HG03354 (cell line): ENCODE results near the gene GLOD4.
"Not testable (repeated sequence)": the region's sequence is repeated elsewhere in the genome, so short reads cannot be mapped to it uniquely, and the experiment has no call there.

Experiments used
- ATAC-seq: cut with Tn5 transposase; IDR thresholded peaks from one replicate; pipeline ENCODE4 v1.9.1; 2021; ENCODE audit warnings: mild to moderate bottlenecking; ENCODE audit not compliant: unreplicated experiment, poor library complexity, severe bottlenecking

Gene GLOD4

DNA sequence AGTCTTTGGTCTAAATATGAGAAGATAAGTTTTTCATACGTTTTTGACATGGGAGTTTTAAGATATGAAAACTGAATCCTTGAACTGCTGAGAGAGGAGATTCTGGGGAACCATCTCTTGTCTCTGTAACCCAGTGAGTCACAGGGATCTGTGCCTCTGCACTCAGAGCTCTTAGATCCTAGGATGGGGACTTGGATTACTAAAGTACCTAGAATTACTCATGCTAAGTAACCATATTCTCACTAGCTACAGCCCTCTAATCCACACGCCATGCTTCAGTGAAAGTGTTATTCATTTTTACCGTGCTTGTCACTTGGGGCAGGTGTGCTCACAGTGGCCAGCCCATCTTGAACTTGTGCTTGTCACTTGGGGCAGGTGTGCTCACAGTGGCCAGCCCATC, 2.1 kb upstream of the GLOD4 start:
- no peak for ATAC-seq

DNA sequence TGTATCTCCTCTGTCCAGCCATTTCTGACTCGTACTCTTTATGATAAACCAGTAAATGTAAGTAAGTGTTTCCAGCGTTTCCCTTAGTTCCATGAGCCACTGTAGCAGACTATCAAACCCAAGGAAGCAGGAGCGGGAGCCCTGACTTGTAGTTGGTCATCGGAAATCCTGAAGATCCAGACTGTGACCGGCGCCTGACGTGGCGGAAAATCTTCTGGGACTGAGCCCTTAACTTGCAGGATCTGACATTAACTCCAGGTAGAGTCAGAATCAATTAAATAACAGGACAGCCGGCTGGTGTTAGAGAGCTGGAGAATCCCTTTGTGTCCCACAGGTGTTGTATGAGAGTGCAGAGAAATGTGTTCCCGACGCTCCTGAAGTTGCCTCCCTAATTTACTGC, 4.0 kb downstream of the GLOD4 start:
- ATAC-seq, result no peak

DNA sequence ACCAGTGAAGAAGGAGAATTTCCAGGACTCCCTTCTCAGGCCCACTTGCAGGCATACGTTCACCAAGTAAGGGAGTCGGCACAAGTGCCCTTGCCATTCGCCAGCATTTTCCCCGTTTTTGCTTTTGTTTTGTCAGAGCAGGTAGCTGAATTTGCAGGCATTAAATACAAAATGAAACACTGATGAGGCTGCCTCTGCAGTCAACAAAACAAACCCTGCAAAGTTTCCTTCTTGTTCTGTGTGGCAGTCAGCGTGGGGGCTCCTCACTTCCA, 7.8 kb downstream of the GLOD4 start:
- no peak for ATAC-seq

DNA sequence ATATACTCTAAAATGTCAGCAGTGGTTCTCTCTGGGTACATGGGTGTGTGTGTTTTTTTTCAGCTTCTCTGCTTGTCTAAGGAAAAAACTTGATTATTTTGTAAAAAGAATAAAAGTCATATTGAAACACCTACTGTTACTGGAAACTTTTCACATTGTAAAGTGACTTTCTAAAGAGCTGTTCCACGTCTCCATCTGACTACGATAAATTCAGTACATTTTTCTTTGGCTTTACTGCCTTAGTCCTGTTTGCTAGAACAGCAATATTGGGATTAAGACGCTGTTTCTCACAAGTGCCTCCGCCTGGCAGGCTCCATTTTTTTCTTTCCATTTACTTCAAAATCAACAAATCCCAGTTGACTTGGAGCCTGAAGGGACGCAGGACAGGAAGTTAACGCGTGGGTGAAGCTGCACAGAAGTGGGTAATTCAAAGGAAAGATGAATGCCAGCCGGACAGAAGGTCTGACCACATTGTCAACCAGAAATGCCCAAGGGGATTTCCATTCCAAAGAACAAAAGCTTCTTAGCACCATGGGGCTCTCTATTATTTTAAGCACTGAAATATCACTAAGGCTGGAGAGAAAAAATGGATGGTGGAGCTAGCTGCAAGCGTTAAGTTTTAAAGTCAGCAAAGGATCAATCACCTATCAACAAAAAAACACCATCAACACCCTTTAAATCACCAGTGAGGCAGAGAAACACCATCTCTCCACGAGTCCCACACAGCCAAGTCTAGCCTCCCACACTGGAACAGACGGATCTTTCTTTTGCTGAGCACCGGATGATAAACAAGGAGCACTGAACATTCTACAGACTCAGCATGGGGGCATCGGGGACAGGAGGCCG, 8.4 kb downstream of the GLOD4 start:
- ATAC-seq, result no peak

DNA sequence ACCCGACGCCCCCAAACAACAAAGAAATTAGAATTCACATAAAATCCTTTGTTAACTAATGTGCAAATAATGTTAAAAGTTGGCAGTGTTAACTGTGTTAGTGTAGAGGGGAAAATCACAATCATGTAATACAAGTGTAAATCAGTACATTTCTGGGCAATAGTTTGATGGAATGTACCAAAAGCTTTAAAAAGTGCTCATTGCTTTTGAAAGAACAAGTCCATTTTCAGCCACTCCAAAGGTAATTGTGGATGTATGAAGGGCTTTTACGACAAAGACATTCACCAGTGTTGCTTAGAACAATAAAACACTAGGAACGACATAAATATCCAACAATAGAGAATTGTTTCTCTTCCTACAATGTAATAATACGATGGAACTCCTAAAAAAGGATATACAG, 9.1 kb downstream of the GLOD4 start:
- ATAC-seq, result no peak

DNA sequence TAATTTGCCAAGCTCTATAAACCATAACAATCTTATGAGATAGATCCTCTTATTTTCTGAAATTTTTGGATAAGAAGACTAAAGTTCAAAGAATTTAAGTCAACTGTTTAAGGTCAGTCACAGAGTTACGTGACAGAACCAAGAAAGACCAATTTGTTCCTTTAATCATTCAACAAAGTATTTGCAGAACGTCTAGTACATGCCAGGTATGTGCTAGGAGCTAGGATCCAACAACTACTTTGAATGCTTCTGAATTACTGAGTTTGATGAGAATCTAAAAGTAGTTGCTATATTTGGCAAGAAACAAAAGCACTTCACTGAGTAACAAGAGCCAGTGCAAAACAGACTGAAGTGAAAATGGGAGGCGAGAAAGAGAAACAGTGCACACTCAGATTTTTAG, 15.0 kb downstream of the GLOD4 start:
- no peak for ATAC-seq

DNA sequence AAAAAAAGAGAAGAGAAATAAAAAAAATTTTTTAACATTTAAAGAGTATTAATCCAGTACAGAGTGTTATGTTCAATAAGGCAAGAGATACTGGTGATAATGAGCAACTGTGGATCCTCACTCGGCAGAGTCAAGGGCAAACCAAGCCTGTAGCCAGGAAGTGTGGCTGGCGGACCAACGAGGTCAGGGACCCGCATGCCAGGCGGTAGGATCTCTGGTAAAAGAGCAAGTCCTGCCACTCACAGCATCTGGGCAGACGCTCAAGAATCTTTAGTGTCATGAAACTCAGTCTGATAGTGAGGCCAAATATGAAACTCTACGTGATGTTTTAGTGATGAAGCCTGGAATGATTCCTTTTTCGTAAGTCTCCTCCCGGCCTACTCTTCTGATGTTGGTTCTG, 21.7 kb downstream of the GLOD4 start:
- no peak for ATAC-seq

DNA sequence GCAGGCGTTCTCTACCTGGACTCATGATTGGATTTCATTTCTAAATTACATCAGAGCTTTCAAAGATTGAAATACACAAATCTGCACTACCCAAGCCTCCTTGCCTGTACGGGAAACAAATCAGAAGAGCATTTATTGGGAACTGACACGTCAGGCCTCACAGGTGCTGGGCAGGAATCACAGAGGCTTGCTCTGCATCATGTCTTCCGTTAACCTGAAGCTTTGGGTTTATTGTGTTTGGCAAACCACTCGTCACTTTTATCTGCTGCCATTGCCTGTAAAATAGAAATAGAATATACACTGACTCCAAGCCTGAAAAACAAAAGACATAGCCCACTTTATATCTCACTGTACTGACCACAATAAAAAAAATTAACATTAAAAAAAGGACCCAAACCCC, 22.1 kb downstream of the GLOD4 start:
- no peak for ATAC-seq

DNA sequence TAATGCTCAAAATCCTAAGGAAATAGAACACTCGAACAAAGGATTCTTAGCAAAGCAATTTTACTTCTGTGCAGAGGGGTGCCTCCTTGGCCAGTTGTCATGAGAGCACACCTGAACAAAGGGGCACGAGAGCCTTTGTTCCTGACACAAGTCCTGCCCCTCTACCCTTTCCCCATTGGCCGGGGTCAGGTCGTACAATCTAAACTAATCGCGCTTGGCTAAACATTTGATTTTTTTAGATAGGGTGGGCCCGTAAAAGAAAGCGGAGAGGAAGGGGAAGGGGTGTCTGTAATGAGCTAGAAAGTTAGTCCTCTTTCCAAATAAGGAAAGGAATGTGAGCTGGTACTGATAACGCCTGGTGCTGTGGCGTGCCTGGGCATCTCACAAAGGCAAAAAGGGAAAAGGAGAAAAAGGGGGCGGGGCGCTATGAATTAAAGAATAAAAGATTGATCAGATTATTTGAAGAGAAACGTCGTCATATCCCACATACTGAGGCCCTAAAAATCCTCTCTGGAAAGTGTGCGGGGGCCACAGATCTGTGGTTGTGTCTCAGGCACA, 26.0 kb downstream of the GLOD4 start:
- ATAC-seq, result not testable (repeated sequence)

DNA sequence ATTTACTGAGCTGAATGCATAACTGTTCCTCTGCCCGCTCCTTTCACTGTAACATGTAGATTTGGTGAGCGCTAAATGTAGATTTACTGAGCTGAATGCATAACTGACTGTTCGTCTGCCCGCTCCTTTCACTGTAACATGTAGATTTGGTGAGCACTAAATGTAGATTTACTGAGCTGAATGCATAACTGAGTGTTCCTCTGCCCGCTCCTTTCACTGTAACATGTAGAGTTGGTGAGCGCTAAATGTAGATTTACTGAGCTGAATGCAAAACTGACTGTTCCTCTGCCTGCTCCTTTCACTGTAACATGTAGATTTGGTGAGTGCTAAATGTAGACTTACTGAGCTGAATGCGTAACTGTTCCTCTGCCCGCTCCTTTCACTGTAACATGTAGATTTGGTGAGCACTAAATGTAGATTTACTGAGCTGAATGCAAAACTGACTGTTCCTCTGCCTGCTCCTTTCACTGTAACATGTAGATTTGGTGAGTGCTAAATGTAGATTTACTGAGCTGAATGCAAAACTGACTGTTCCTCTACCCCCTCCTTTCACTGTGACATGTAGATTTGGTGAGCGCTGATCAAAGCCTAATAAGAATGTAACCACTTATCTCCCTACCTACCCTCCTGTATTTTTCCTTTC, 26.6 kb downstream of the GLOD4 start:
- not testable (repeated sequence) for ATAC-seq

DNA sequence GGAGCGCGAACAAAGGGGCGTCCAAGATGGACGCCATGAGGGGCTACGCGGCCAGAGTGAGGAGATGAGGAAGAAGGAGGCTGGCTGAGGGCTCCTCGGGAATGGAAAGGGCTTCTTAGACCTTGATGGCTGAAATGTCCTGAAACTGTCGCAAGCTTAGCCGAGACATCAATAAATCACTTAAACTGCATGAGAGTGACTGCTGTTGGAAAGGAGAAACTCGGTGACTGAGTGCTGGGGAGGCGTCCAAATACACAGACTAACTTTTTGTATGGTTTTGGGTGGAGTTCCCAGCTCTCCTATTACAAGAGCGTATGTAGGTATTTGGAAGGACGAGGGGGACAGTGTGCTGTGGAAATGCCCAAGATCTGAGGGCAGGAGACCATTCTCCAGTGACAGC, 28.7 kb downstream of the GLOD4 start:
- ATAC-seq, result no peak

DNA sequence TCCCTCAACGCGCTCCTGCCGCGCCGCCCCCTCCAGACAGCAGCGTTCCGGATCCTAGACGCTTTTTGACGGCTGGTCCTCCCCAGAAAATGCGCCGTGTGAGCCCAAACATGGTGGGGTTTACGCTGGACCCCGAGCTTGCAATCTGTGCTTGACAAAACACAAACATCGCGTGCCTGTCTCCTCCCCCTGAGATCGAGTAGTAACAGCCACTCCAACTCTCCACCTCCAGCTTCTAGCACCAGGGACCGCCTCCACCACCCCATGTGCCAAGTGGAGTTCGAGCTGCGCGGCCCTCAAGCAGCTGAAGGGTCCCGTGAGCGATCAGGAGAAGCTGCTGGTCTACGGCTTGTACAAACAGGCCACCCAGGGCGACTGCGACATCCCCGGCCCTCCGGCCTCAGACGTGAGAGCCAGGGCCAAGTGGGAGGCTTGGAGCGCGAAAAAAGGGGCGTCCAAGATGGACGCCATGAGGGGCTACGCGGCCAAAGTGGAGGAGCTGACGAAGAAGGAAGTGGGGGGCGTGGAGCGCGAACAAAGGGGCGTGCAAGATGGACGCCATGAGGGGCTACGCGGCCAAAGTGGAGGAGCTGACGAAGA, 29.4 kb downstream of the GLOD4 start:
- peak; percentile 22 for ATAC-seq

DNA sequence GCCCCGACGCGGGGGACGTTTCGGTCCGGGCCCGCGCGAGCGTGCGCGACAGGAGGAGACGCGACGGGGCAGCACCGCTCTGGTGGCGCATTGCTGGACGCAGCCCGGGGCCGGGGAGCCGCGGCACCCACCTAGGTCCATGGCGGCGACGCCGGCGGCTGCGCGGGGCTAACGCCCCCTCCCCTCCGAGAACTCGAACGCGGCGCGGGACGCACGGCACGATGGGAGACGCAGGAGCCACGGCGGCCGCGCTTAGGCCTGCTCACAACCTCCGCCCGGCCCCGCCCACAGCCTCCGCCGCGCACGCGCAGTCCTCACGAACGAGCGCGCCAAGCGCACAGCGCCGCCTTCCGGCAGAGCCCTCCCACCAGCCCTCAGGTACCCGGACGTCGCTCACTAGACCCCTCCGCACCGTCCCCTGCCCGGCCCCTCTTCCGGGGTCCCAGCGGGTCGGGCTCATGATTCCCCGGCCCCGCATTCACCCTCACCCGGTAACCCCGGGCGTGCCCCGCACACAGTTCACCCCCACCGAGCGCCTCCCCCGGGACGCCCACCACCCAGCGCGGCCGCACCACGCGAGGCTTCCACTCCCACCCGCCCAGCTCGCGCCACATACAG, 30.0 kb downstream of the GLOD4 start, which contains the start of gene GEMIN4:
Gene GEMIN4 (minus strand): TSS at position 263 of the 618 bp plus-strand sequence. CDS start 122 bp downstream, at position 141.
- peak; percentile 84 for ATAC-seq

DNA sequence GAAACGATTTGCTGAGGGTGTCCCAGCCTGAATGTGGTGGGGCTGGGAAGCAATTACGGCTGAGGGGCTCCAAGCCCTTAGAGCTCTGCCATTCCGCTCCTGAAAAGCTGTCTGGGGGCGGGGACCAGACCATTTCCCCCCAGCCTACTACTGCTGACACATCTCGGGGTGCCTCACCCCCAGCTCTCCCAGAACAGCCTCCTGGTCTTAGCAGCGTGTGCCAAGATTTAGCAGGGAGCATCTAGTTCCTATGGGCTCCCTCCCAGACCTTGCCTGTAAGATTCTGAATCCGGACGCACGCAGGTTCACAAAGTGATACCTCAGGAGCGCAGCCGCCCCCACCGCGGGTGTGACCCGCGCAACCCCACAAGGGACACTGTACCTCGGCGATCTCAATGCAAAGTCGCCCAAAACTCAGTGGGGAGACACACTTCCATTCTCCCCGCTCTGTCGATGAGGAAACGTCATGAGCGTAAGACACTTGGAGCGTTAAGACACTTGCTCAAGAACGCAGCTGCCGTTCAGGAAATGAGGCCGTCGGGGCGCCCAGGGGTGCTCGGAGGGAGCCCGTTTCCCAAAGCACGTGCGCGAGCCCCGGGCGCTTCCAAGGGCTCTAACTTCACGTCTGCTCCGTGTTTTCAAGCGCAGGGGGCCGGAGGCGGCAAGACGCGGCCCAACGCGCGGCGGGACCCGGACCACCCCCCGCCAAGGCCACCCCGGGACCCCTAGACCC, 30.6 kb downstream of the GLOD4 start:
- peak; percentile 46 for ATAC-seq

DNA sequence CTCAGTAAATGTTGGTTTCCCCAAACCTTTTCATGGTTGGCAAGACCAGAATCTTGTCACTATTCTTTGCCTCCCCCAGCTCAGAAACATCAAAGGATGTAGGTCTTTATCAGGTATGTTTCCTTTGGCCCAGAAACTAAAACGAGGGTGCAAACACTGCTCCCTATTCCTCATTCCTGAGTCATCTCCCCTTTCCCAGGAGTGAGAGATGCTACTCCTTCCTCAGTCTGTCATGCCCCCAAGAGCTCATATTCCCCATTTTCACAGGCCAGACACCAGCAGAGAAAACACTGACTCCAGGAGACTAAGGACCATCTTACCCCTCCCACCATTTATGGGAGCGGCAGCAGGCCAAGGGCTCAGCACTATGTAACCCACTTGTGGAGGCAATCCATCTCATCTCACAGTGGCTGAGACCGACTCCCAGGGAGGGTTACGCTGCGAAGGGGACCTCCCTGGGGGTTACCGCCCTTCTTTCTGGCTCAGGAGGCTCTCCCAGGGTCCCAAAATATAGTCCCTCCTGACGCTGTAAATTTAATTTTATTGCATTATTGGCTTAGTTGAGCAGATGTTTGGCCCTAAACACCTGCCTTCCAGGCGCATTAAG, 31.5 kb downstream of the GLOD4 start:
- no peak for ATAC-seq

DNA sequence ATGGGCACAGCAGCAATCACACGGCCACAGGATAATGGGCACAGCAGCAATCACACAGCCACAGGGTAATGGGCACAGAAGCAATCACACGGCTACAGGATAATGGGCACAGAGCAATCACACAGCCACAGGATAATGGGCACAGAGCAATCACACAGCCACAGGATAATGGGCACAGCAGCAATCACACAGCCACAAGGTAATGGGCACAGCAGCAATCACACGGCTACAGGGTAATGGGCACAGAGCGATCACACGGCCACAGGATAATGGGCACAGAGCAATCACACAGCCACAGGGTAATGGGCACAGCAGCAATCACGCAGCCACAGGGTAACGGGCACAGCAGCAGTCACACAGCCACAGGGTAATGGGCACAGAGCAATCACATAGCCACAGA, 32.7 kb downstream of the GLOD4 start:
- ATAC-seq, result not testable (repeated sequence)

DNA sequence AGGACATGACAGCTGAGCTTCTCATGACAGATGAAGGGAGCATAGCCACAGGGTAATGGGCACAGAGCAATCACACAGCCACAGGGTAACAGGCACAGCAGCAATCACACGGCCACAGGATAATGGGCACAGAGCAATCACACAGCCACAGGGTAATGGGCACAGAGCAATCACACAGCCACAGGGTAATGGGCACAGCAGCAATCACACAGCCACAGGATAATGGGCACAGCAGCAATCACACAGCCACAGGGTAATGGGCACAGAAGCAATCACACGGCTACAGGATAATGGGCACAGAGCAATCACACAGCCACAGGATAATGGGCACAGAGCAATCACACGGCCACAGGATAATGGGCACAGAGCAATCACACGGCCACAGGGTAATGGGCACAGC, 33.5 kb downstream of the GLOD4 start:
- not testable (repeated sequence) for ATAC-seq

DNA sequence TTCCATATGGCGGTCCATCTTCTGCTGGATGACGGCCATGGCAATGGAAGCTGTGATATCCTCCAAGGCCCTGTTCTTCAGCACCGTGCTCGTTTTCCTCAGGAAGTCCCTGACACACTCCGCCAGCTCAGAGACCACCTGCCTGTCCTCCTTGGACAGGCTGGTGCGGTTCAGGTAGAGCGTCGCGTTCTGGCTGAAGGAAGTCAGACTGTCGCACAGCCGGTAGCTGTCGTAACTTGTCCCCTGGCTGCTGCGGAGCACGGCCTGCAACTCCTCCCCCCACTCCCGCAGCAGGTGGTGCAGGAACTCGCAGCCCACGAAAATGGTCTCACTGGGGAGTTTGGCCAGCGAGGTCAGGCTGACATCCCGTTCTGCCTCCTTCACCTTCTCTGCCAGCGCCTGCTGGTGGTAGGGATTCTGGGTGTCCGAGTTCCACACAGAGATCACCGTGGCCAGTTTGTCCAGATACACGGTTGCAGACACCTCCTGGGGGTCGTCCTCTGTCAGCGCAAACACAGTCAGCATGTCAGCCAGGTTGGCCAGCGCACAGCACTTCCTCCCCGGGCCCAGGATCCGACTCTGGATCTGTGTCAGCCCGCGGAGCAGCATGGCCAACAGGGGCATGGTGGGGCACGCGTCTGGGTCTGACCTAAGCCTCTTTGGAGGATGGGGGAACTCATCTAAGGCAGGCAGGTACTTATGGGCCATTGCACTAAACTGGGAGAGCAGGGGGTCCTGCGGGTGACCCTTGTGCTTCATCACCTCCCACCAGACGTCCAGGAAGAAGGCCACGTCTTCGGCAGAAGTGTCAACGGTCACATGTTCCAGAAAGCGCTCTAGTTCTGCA, 35.1 kb downstream of the GLOD4 start:
- no peak for ATAC-seq
